ENCODE results near the gene PALB2.

The PALB2 gene

DNA sequence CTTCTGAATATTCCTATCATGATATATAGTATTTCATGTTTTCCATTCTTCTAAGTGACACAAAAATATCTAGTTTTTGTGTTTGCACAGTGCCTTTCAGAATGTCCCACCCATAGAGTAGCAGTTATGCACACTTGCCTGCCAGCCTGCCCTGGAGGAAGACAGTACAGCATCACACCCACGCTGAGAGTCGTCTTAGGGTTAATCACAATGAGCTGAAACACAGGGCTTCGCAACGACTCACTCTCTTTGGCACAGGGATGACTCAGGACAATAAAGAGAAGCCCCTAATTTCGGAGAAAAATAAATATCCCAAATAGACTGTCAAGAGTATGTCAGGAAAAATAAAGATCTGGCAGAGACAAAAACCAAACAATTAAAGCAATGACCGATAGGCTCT, 33.4 kb downstream of the PALB2 start:
- Histone ChIP-seq H3K9ac (ENCODE audit: low read length) (no peak overlapping the region), H2AFZ (ENCODE audit: low read depth, low read length) (no peak overlapping the region)
- 67% methylated on average over 6 of the region's 6 CpGs for WGBS

DNA sequence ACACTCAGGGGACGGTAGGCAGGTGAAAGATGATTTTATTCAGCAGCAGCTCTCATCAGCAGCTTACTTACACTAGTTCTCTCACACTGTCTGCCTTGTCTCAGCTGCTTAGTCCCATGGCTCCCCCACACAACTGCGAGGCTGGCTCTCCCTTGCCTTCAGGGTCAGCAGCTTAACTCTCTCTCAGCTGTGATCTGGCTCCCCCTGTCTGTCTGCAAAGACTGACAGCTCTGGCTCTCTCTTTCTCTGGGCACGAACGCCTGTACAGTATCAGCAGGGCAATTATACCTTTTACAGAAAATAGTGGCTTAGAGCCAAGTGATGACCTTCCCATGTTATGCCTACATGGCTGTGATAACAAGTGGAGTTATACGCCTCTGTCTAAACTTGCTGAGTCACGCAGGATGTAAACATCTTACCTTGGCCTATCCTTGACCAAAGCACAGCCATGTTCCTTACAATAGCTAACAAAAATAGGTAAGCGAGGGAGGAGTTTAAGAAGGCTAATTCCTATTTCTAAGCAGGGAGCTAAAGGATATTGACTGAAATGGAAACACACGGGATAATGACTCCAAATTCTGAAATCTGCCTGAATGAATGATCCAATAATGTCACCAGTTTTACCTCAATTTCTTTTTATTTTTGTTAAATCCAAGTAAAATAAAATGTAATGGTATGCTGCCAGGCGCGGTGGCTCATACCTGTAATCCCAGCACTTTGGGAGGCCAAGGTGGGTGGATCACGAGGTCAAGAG, 43.9 kb downstream of the PALB2 start:
- H3K4me2 ChIP-seq (ENCODE audit: low read length, poor library complexity, severe bottlenecking), result no peak overlapping the region
- no peak overlapping the region for H3K18ac ChIP-seq (ENCODE audit: low read depth in 1 of 2, low read length in 2 of 2)
- no peak overlapping the region for H2BK5ac ChIP-seq (ENCODE audit: low read depth, low read length, poor library complexity, severe bottlenecking)
- no peaks in the 10 kb centered on the region for H3K79me1 ChIP-seq (replicated peaks; ENCODE audit: low read length, poor library complexity, severe bottlenecking)
- DNase-seq, result no peak
- H3K4me3 ChIP-seq (ENCODE audit: insufficient read depth in 1 of 2, low read depth in 1 of 2, low read length in 2 of 2), result no peak overlapping the region
- H3K27me3 ChIP-seq (ENCODE audit: control insufficient read depth in 1 of 2, insufficient read depth in 1 of 2, low read length in 2 of 2), result no peaks in the 10 kb centered on the region
- no peak overlapping the region for H2AFZ ChIP-seq (ENCODE audit: low read depth, low read length)
- no peak overlapping the region for H4K91ac ChIP-seq (ENCODE audit: low read length)
- peak overlapping the region; percentile 3 for H2AK5ac ChIP-seq (ENCODE audit: low read length, severe bottlenecking)
- H2BK12ac ChIP-seq (ENCODE audit: low read length in 2 of 2), result no peak overlapping the region
- no peak overlapping the region for H3K9ac ChIP-seq (ENCODE audit: low read length)
- H2BK15ac ChIP-seq (ENCODE audit: low read depth, poor library complexity, severe bottlenecking), result no peak overlapping the region
- H4K8ac ChIP-seq (ENCODE audit: low read length), result peak overlapping the region; percentile 80
- peaks cover 11 to 26% of the 10 kb centered on the region in 2 experiments for H3K36me3 ChIP-seq (ENCODE audit: control insufficient read depth in 1 of 2, insufficient read depth in 2 of 2, low read depth in 1 of 2, low read length in 2 of 2)
- no peak overlapping the region for H3K4ac ChIP-seq (ENCODE audit: low read depth in 1 of 2, low read length in 2 of 2)
- H3K23ac ChIP-seq (ENCODE audit: low read length in 2 of 2), result no peak overlapping the region
- H3K4me1 ChIP-seq (ENCODE audit: control insufficient read depth, insufficient read depth, low read depth, low read length), result peaks cover 7% of the 10 kb centered on the region
- WGBS, result 82% methylated on average over 10 of the region's 11 CpGs
- H3K9me3 ChIP-seq (ENCODE audit: control insufficient read depth, low read length), result no peaks in the 10 kb centered on the region
- no peak overlapping the region for H3K27ac ChIP-seq (ENCODE audit: low read length, poor library complexity, severe bottlenecking)
- H3K14ac ChIP-seq (ENCODE audit: low read length in 2 of 2), result no peak overlapping the region
- no peak overlapping the region for H2BK120ac ChIP-seq (ENCODE audit: low read depth, low read length)

More for the DNA sequence above, 33.4 kb downstream of the PALB2 start:
- Histone ChIP-seq H3K4ac (ENCODE audit: low read depth in 1 of 2, low read length in 2 of 2) (no peak overlapping the region), H3K4me2 (ENCODE audit: low read length, poor library complexity, severe bottlenecking) (no peak overlapping the region), H3K79me1 (replicated peaks; ENCODE audit: low read length, poor library complexity, severe bottlenecking) (peaks cover 4% of the 10 kb centered on the region), H3K4me1 (ENCODE audit: control insufficient read depth, insufficient read depth, low read depth, low read length) (peaks cover 2% of the 10 kb centered on the region), H2BK15ac (ENCODE audit: low read depth, poor library complexity, severe bottlenecking) (no peak overlapping the region), H3K4me3 (ENCODE audit: insufficient read depth in 1 of 2, low read depth in 1 of 2, low read length in 2 of 2) (no peak overlapping the region), H4K91ac (ENCODE audit: low read length) (no peak overlapping the region), H3K14ac (ENCODE audit: low read length in 2 of 2) (no peak overlapping the region), H2BK120ac (ENCODE audit: low read depth, low read length) (no peak overlapping the region), H2BK12ac (ENCODE audit: low read length in 2 of 2) (no peak overlapping the region), H3K27me3 (ENCODE audit: control insufficient read depth in 1 of 2, insufficient read depth in 1 of 2, low read length in 2 of 2) (no peaks in the 10 kb centered on the region), H3K23ac (ENCODE audit: low read length in 2 of 2) (no peak overlapping the region), H2AK5ac (ENCODE audit: low read length, severe bottlenecking) (no peak overlapping the region), H3K18ac (ENCODE audit: low read depth in 1 of 2, low read length in 2 of 2) (no peak overlapping the region), H3K9me3 (ENCODE audit: control insufficient read depth, low read length) (no peaks in the 10 kb centered on the region), H3K36me3 (ENCODE audit: control insufficient read depth in 1 of 2, insufficient read depth in 2 of 2, low read depth in 1 of 2, low read length in 2 of 2) (peaks cover 23 to 66% of the 10 kb centered on the region in 2 experiments), H3K27ac (ENCODE audit: low read length, poor library complexity, severe bottlenecking) (peak overlapping the region; percentile 21), H4K8ac (ENCODE audit: low read length) (peak overlapping the region; percentile 69), H2BK5ac (ENCODE audit: low read depth, low read length, poor library complexity, severe bottlenecking) (no peak overlapping the region)
- DNase-seq, result no peak

DNA sequence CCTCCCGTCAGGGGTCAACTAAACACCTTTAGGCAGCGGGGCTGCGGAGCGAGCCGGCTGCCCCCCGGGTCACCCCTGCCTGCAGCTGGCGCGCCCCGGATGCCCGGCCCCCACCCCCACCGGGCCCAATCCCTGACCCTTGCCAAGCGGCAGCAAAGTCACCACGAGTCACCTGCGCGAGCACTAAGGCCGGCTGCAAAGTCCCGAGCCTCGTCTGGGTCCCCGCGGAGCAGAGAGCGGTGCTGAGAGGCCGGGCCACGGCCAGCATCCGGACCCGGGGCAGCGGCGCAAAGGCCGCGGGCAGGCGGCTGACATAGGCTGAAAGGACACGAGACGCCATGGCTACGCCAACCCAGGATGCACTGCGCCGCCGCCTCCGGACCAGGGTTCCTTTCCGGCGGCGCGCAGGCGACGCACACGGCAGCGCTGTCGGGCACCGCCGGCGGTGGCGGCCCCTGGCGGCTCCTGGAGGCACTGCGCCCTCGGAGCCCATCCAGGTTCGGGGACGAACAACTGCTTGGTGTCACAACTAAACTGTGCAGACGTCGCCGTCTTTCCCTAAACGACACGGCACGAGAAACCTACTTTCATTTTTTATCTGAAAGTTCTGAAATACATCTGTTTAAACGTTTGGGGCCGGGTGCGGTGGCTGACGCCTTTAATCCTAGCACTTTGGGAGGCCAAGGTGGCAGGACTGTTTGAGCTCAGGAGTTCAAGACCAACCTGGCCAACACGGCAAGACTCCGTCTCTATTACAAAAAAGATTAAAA, 45.0 kb downstream of the PALB2 start, which contains the start of gene NDUFAB1:
TSS of gene NDUFAB1 (minus strand) at position 366 of the 770 bp plus-strand sequence. CDS start at position 340, 26 bp downstream.
- peak within 1 kb of the TSS; percentile 98 for H3K9ac ChIP-seq (ENCODE audit: low read length)
- peaks cover 3% of the 10 kb centered on the region for H3K79me1 ChIP-seq (replicated peaks; ENCODE audit: low read length, poor library complexity, severe bottlenecking)
- H2BK5ac ChIP-seq (ENCODE audit: low read depth, low read length, poor library complexity, severe bottlenecking), result peak within 1 kb of the TSS; percentile 67
- peak within 1 kb of the TSS; percentile 3 for H2AK5ac ChIP-seq (ENCODE audit: low read length, severe bottlenecking)
- no peak within 1 kb of the TSS for H2BK12ac ChIP-seq (ENCODE audit: low read length in 2 of 2)
- no peaks in the 10 kb centered on the region for H3K9me3 ChIP-seq (ENCODE audit: control insufficient read depth, low read length)
- peaks cover 16 to 28% of the 10 kb centered on the region in 2 experiments for H3K36me3 ChIP-seq (ENCODE audit: control insufficient read depth in 1 of 2, insufficient read depth in 2 of 2, low read depth in 1 of 2, low read length in 2 of 2)
- 1% methylated on average over 65 of the region's 67 CpGs for WGBS
- H2BK120ac ChIP-seq (ENCODE audit: low read depth, low read length), result peak within 1 kb of the TSS; percentile 85
- peak within 1 kb of the TSS; percentile 99 for H4K8ac ChIP-seq (ENCODE audit: low read length)
- peak within 1 kb of the TSS in 1 of 2 experiments; percentile 47 for H3K14ac ChIP-seq (ENCODE audit: low read length in 2 of 2)
- H2BK15ac ChIP-seq (ENCODE audit: low read depth, poor library complexity, severe bottlenecking), result peak within 1 kb of the TSS; percentile 80
- peak within 1 kb of the TSS; percentile 20 for H2AFZ ChIP-seq (ENCODE audit: low read depth, low read length)
- H3K4me1 ChIP-seq (ENCODE audit: control insufficient read depth, insufficient read depth, low read depth, low read length), result peaks cover 7% of the 10 kb centered on the region
- no peak within 1 kb of the TSS for H3K27ac ChIP-seq (ENCODE audit: low read length, poor library complexity, severe bottlenecking)
- peak within 1 kb of the TSS; percentile 93 to 100 for H3K4me3 ChIP-seq (ENCODE audit: insufficient read depth in 1 of 2, low read depth in 1 of 2, low read length in 2 of 2)
- H3K23ac ChIP-seq (ENCODE audit: low read length in 2 of 2), result no peak within 1 kb of the TSS
- H4K91ac ChIP-seq (ENCODE audit: low read length), result peak within 1 kb of the TSS; percentile 75
- peak within 1 kb of the TSS; percentile 58 to 99 for H3K18ac ChIP-seq (ENCODE audit: low read depth in 1 of 2, low read length in 2 of 2)
- H3K4me2 ChIP-seq (ENCODE audit: low read length, poor library complexity, severe bottlenecking), result peak within 1 kb of the TSS; percentile 94
- H3K27me3 ChIP-seq (ENCODE audit: control insufficient read depth in 1 of 2, insufficient read depth in 1 of 2, low read length in 2 of 2), result no peaks in the 10 kb centered on the region
- H3K4ac ChIP-seq (ENCODE audit: low read depth in 1 of 2, low read length in 2 of 2), result peak within 1 kb of the TSS; percentile 81 to 87
- DNase-seq, result peak; percentile 91
